ENCODE data around the gene TSEN2.

GRCh38 chr3:12483410-12483809, 870 bp upstream of the TSEN2 start:
- no peak for TF ChIP-seq CTCF (conservative IDR thresholded peaks at IDR 0.05 in 1 of 2, IDR thresholded peaks at IDR 0.05 in 1 of 2; ENCODE audit: extremely low read depth in 1 of 2, insufficient read depth in 1 of 2, low read depth in 1 of 2, low read length in 2 of 2)
- no peak for TF ChIP-seq EZH2 (IDR thresholded peaks at IDR 0.05; ENCODE audit: borderline replicate concordance, low read length)

All from mammary epithelial cell (primary cell).